ENCODE results near the gene KCNAB2.

Gene KCNAB2

DNA sequence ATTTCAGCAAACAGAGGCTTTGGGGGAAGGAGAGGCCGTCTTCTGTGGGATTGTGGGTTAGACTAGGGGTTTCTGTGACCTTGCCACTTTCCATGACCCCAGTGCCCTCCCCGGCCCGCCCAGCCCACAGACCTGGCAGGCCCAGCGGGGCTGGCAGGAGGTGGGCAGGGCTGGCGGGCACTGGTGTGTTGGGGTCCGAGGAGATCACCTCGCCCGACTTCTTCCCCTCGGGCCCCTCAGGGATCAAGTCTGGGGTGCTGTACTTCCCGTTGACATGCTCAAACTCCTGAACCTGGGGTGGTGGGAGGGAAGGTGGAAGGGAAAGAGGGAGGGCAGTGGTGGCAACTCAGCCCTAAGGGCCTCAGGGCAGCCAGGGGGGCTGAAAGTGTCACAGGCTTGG, 78.1 kb downstream of the KCNAB2 start:
- no peak overlapping the region for H3K4me3 ChIP-seq (replicated peaks; ENCODE audit: low read depth, low read length)
- TF ChIP-seq, protein P1, sequence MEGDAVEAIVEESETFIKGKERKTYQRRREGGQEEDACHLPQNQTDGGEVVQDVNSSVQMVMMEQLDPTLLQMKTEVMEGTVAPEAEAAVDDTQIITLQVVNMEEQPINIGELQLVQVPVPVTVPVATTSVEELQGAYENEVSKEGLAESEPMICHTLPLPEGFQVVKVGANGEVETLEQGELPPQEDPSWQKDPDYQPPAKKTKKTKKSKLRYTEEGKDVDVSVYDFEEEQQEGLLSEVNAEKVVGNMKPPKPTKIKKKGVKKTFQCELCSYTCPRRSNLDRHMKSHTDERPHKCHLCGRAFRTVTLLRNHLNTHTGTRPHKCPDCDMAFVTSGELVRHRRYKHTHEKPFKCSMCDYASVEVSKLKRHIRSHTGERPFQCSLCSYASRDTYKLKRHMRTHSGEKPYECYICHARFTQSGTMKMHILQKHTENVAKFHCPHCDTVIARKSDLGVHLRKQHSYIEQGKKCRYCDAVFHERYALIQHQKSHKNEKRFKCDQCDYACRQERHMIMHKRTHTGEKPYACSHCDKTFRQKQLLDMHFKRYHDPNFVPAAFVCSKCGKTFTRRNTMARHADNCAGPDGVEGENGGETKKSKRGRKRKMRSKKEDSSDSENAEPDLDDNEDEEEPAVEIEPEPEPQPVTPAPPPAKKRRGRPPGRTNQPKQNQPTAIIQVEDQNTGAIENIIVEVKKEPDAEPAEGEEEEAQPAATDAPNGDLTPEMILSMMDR (IDR thresholded peaks at IDR 0.05; ENCODE audit: insufficient read depth, low read length, poor library complexity, severe bottlenecking), result no peak
- DNase-seq (ENCODE audit: extremely low read depth, insufficient read length), result no peak
- no peaks in the 10 kb centered on the region; the same call in 1 of the 2 replicates for H3K27me3 ChIP-seq (replicated peaks; ENCODE audit: control insufficient read depth, insufficient read depth, low read length)
- H3K36me3 ChIP-seq (ENCODE audit: control insufficient read depth, insufficient read depth, low read length), result no peaks in the 10 kb centered on the region

DNA sequence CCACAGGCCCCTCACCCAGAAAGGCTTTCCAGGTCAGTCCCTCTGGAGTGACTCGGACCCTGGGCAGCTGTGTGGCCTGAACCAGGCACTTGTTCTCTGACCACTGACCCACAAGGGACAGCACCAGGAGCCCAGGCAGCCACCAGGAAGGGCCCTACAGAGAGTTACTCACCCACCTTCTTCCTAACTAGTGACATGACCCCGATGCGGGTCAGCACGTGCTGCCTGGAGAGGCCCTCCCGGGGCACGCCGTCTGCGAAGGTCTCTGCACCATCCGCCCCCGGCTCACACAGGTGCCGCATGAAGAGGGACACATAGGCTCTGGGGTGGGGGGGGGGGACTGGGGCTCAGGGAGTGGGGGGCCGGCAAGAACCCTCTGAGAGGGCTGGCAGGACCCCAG, 78.7 kb downstream of the KCNAB2 start:
- Histone ChIP-seq H3K27me3 (replicated peaks; ENCODE audit: control insufficient read depth, insufficient read depth, low read length) (no peaks in the 10 kb centered on the region; the same call in 1 of the 2 replicates), H3K36me3 (ENCODE audit: control insufficient read depth, insufficient read depth, low read length) (no peaks in the 10 kb centered on the region), H3K4me3 (replicated peaks; ENCODE audit: low read depth, low read length) (no peak overlapping the region)
- TF ChIP-seq, protein P1 (IDR thresholded peaks at IDR 0.05; ENCODE audit: insufficient read depth, low read length, poor library complexity, severe bottlenecking), result no peak
- no peak for DNase-seq (ENCODE audit: extremely low read depth, insufficient read length)

DNA sequence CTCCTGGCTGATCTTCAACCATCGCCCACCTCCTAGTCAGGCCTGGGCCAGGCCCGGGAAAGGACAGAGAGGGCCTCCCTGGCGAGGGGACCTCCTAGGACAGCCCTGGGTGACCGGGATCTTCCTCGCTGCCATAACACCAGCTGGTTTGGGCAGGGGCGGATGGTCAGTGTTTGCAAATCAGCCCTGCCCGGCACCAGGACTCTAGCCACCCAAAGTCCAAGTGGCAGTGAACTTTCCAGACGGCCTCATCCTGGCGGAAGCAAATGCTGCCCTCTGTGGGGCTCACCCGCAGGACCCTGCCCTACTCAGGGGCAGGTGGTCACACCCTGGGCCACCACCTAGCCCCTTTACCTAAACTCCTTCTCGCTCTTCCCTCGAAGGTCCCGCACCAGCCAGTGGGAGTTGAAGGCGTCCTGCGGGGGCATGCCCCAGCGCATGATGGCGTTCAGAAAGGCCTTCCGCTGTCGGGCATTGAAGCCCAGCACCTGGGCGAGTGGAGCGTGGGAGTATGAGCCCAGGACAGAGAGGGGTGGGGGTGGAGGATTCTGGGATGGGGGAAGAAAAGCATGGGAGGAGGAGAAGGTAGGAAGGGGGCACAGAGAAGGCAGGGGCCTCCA, 79.2 kb downstream of the KCNAB2 start:
- no peaks in the 10 kb centered on the region for H3K36me3 ChIP-seq (ENCODE audit: control insufficient read depth, insufficient read depth, low read length)
- no peak for DNase-seq (ENCODE audit: extremely low read depth, insufficient read length)
- TF ChIP-seq, protein P1 (IDR thresholded peaks at IDR 0.05; ENCODE audit: insufficient read depth, low read length, poor library complexity, severe bottlenecking), result no peak
- H3K4me3 ChIP-seq (replicated peaks; ENCODE audit: low read depth, low read length), result no peak overlapping the region
- H3K27me3 ChIP-seq (replicated peaks; ENCODE audit: control insufficient read depth, insufficient read depth, low read length), result no peaks in the 10 kb centered on the region; the same call in 1 of the 2 replicates

DNA sequence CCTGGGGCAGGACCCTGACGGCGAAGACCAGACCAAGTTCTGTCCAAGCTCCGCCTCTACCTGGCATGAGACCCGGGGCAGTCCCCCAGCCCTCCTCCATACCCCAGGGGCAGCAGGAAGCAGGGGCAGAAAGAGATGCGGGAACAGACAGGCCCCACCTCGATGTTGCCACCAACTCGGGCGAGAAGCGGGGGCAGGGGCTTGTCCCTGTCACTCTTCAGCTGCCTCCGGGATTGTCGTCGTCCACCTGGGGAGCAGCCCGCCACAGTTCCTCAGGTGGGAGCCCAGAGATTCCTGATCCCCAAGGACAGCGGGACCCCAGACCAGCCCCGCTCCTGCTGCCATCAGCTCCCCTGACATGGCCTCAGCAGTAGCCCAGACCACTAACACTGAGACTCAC, 79.7 kb downstream of the KCNAB2 start:
- no peak for DNase-seq (ENCODE audit: extremely low read depth, insufficient read length)
- Histone ChIP-seq H3K36me3 (ENCODE audit: control insufficient read depth, insufficient read depth, low read length) (no peaks in the 10 kb centered on the region), H3K27me3 (replicated peaks; ENCODE audit: control insufficient read depth, insufficient read depth, low read length) (no peaks in the 10 kb centered on the region; the same call in 1 of the 2 replicates), H3K4me3 (replicated peaks; ENCODE audit: low read depth, low read length) (no peak overlapping the region)
- TF ChIP-seq, protein P1 (IDR thresholded peaks at IDR 0.05; ENCODE audit: insufficient read depth, low read length, poor library complexity, severe bottlenecking), result no peak

DNA sequence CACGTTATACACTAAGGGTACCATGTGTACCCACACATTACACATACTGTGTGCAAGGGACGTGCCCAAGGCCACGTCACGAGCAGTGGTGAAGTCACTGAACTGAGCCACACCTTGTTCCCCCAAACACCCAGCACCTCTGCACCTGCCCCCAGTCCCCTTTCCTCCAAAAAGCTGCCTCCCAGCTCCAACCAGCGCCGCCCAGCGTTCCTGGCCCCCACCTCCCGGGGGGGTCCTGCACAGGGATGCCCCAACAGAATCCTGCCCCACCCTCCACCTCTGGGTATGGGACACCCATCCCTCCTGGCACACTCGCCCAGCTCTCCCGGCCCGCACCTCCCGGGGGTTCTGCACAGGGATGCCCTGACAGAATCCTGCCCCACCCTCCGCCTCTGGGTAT, 80.3 kb downstream of the KCNAB2 start:
- Histone ChIP-seq H3K4me3 (replicated peaks; ENCODE audit: low read depth, low read length) (no peak overlapping the region), H3K36me3 (ENCODE audit: control insufficient read depth, insufficient read depth, low read length) (no peaks in the 10 kb centered on the region), H3K27me3 (replicated peaks; ENCODE audit: control insufficient read depth, insufficient read depth, low read length) (no peaks in the 10 kb centered on the region; the same call in 1 of the 2 replicates)
- no peak for DNase-seq (ENCODE audit: extremely low read depth, insufficient read length)
- TF ChIP-seq, protein P1 (IDR thresholded peaks at IDR 0.05; ENCODE audit: insufficient read depth, low read length, poor library complexity, severe bottlenecking), result no peak
